ENCODE data around the gene CC2D2B.
"Not testable (repeated sequence)": the region's sequence is repeated elsewhere in the genome, so short reads cannot be mapped to it uniquely, and the experiment has no call there.

CC2D2B gene

GRCh38 chr10:95988702-95989101 lies 80.9 kb downstream of the CC2D2B start:
- Histone ChIP-seq H3K4me1 (no peaks in the 10 kb centered on the region), H2AFZ (no peak overlapping the region), H3K9ac (no peak overlapping the region), H3K4me2 (ENCODE audit: low read length) (no peak overlapping the region), H3K27ac (no peak overlapping the region), H3K79me2 (no peaks in the 10 kb centered on the region), H3K4me3 (ENCODE audit: low read depth, low read length) (no peak overlapping the region), H3K27me3 (ENCODE audit: control insufficient read depth, insufficient read depth, low read length) (no peaks in the 10 kb centered on the region), H3K36me3 (ENCODE audit: control insufficient read depth, insufficient read depth, low read length) (no peaks in the 10 kb centered on the region), H3K9me3 (ENCODE audit: control insufficient read depth, low read length) (no peaks in the 10 kb centered on the region)
- no peak for TF ChIP-seq CTCF (IDR thresholded peaks at IDR 0.05)

- not testable (repeated sequence) for H3K36me3 ChIP-seq (ENCODE audit: control insufficient read depth, insufficient read depth, low read length); H3K79me2 ChIP-seq; H3K27ac ChIP-seq; H3K4me1 ChIP-seq; H3K9me3 ChIP-seq (ENCODE audit: control insufficient read depth, low read length); H3K4me2 ChIP-seq (ENCODE audit: low read length); H3K4me3 ChIP-seq (ENCODE audit: low read depth, low read length); H2AFZ ChIP-seq; H3K9ac ChIP-seq; H3K27me3 ChIP-seq (ENCODE audit: control insufficient read depth, insufficient read depth, low read length)
These were observed 86.6 kb downstream of the CC2D2B start for GRCh38 chr10:95994376-95994775.

- H3K79me2 ChIP-seq, result no peaks in the 10 kb centered on the region
- no peaks in the 10 kb centered on the region for H3K9me3 ChIP-seq (ENCODE audit: control insufficient read depth, low read length)
- no peak overlapping the region for H3K27ac ChIP-seq
- no peaks in the 10 kb centered on the region for H3K27me3 ChIP-seq (ENCODE audit: control insufficient read depth, insufficient read depth, low read length)
- TF ChIP-seq CTCF (IDR thresholded peaks at IDR 0.05), result no peak
- H3K4me1 ChIP-seq, result no peaks in the 10 kb centered on the region
- no peaks in the 10 kb centered on the region for H3K36me3 ChIP-seq (ENCODE audit: control insufficient read depth, insufficient read depth, low read length)
- H2AFZ ChIP-seq, result no peak overlapping the region
- H3K4me3 ChIP-seq (ENCODE audit: low read depth, low read length), result no peak overlapping the region
- H3K4me2 ChIP-seq (ENCODE audit: low read length), result no peak overlapping the region
- H3K9ac ChIP-seq, result no peak overlapping the region
These were observed 90.5 kb downstream of the CC2D2B start for GRCh38 chr10:95998255-95998784.

- Histone ChIP-seq H3K4me3 (ENCODE audit: low read depth, low read length) (no peak overlapping the region), H3K9me3 (ENCODE audit: control insufficient read depth, low read length) (no peaks in the 10 kb centered on the region), H2AFZ (no peak overlapping the region), H3K79me2 (no peaks in the 10 kb centered on the region), H3K27ac (no peak overlapping the region), H3K4me2 (ENCODE audit: low read length) (no peak overlapping the region), H3K36me3 (ENCODE audit: control insufficient read depth, insufficient read depth, low read length) (no peaks in the 10 kb centered on the region), H3K27me3 (ENCODE audit: control insufficient read depth, insufficient read depth, low read length) (no peaks in the 10 kb centered on the region), H3K9ac (no peak overlapping the region), H3K4me1 (no peaks in the 10 kb centered on the region)
- TF ChIP-seq CTCF (IDR thresholded peaks at IDR 0.05), result no peak
These were observed 106.2 kb downstream of the CC2D2B start for GRCh38 chr10:96013956-96014355.

DNA sequence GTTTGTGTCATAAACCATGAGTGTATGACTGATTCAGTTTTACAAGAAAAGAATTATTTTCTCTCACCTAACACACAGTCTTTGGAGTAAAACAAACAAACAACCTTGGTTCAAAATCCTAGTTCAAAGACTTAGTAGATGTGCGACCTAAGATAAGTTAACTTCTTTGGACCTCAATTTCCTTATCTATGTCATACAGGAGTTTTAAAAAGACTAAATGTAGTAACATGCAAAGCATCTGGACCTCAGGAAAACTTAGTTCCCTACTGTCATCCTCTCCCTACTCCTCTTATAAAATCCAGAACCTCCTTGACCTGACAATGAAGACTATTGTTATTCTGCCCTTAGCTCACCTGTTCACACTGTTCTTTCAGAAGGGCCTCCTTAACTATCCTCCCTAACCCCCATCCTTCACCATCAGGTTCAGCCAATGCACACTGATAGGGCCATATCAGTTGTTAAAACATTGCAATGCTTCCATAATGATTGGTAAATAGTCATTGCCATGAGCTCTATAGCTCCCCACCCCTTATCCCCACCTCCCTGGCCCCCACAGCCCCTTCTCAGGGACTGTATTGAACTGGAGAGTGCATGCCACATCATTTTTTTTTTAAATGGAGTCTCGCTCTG lies 106.8 kb downstream of the CC2D2B start:
- Histone ChIP-seq H3K27ac (no peak overlapping the region), H3K9ac (no peak overlapping the region), H3K4me2 (ENCODE audit: low read length) (no peak overlapping the region), H3K4me3 (ENCODE audit: low read depth, low read length) (no peak overlapping the region), H3K36me3 (ENCODE audit: control insufficient read depth, insufficient read depth, low read length) (no peaks in the 10 kb centered on the region), H3K9me3 (ENCODE audit: control insufficient read depth, low read length) (no peaks in the 10 kb centered on the region), H3K27me3 (ENCODE audit: control insufficient read depth, insufficient read depth, low read length) (no peaks in the 10 kb centered on the region), H3K4me1 (no peaks in the 10 kb centered on the region), H3K79me2 (no peaks in the 10 kb centered on the region), H2AFZ (no peak overlapping the region)
- TF ChIP-seq CTCF (IDR thresholded peaks at IDR 0.05), result no peak
